Ovary (tissue), 9 donors: ENCODE data around the gene PURB. TPM values are rescaled to one million over a fixed set of nuclear protein-coding genes. Genes with fewer than 3 reads are reported as not detected.

Source experiments
- DNase-seq, 5 donors: peaks; one replicate each; pipeline ENCODE4 v3.0.0-alpha.2; 2019 to 2020
- H3K27ac ChIP-seq, 2 donors: fragments of 200-600 bp; one replicate each; pipeline versions ENCODE4 v1.5.1 to v1.8.0; 2019 to 2022
- H3K27me3 ChIP-seq: fragments of 200-600 bp; one replicate; pipeline ENCODE4 v1.8.0; 2022
- H3K36me3 ChIP-seq: fragments of 200-600 bp; sonication (generic); one replicate; pipeline ENCODE4 v1.5.1; 2019
- H3K4me1 ChIP-seq: one replicate; pipeline ENCODE4 v1.8.1; 2013; ENCODE audit warnings: mild to moderate bottlenecking, moderate library complexity; ENCODE audit not compliant: insufficient read depth
- H3K4me3 ChIP-seq: fragments of 200-600 bp; sonication (generic); one replicate; pipeline ENCODE4 v1.5.1; 2017
- H3K9me3 ChIP-seq, 2 donors: fragments of 200-600 bp in 1 of 2; sonication (generic) in 1 of 2; one replicate each; pipeline versions ENCODE4 v1.5.1 to v1.8.1; 2013 to 2019; ENCODE audit warnings: mild to moderate bottlenecking in 1 of 2, moderate library complexity in 1 of 2
- EP300 ChIP-seq: sonication (generic); formaldehyde crosslinking; IDR thresholded peaks from one replicate; pipeline ENCODE4 v1.6.1; 2017; ENCODE audit warnings: antibody characterized with exemption
- POLR2A ChIP-seq: fragments of 450-650 bp; IDR thresholded peaks from one replicate; pipeline ENCODE4 v1.6.1; 2017; ENCODE audit warnings: antibody characterized with exemption, mild to moderate bottlenecking, moderate library complexity
- WGBS, 3 donors: extraction: QIAGEN DNeasy Blood & Tissue Kit in 1 of 3; methylation state at CpG; one replicate each; pipeline versions ENCODE4 v1.1.5 to v1.1.7; 2013 to 2017; 5-methylcytosine and 5-hydroxymethylcytosine counted together
- intact Hi-C, 4 donors: fragments of 100-400 bp; cut with DNase I; formaldehyde crosslinking; loops; one replicate each; pipeline versions ENCODE4 v1.11.0 to v1.15.1; 2022 to 2023
- polyA plus RNA-seq, 2 donors: library from polyadenylated mRNA; stranded (reverse); fragments of 200-250 nt in 1 of 2; fragments of 350-450 nt in 1 of 2; fragmentation: Illumina TruSeq in 1 of 2; extraction: RNeasy Lipid Tissue Mini Kit (QIAGEN cat#74804) in 1 of 2; gene quantifications; one replicate each; pipeline ENCODE4 v1.2.3, GENCODE V29; 2013 to 2014
- total RNA-seq, 7 donors: library from RNA; depleted of rRNA in 2 of 7; stranded (reverse); fragments of >200 nt in 2 of 7; fragmentation: NEBNext Ultra II Directional in 3 of 7; extraction: Animal tissue kit (Norgen Biotek cat#: 25700) in 3 of 7; gene quantifications; one replicate each; pipeline versions ENCODE4 v1.1.0 to v1.2.4, GENCODE V29; 2016 to 2023
- TF ChIP-seq, protein P1 (sequence below), 3 donors: fragments of 450-650 bp in 2 of 3; fragments of 200-600 bp in 1 of 3; IDR thresholded peaks; one replicate each; pipeline versions ENCODE4 v1.5.1 to v1.8.0; 2016 to 2022; ENCODE audit warnings: antibody characterized with exemption in 3 of 3, mild to moderate bottlenecking in 1 of 3
- donor health status: DM: no; HTN: no; CAD: no; lungs with moderate emphysema.
- donor health status: DM: no; HTN: no; CAD: no.
- donor health status: Bipolar disorder and iron deficiency.
- donor health status: DM: yes; HTN: yes; CAD: no.
- donor health status: DM: no; HTN: no; CAD: no.
- donor health status: DM: yes; HTN: yes; CAD: no.

Gene PURB
- total and polyA plus RNA-seq, 9 donors, result 9.6 to 27.3 (median 23.8) TPM

DNA sequence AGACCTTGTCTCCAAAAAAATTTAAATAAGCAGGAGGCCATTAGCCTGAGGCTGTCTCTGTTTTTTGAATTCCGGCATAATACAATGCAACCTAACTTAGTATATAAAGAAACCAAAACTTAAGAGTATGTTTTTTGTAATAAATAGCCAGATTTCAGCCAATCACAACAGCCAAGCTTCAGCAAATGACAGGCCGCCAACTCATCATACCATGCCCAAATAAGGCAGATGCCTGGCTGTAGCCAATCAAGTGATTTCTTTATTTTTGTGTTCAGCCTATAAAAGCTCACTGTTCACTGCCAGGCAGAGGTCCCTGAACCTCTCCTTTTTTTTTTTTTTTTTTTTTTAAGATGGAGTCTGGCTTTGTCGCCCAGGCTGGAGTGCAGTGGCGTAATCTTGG is 12.7 kb upstream of the PURB start:
- intact Hi-C loops, result no loop called here
- H3K4me1 ChIP-seq, result no peaks in the 10 kb centered on the region
- 93 to 99% (median 97%) methylated on average over 4 of the region's 4 CpGs for WGBS, 3 donors
- no peak overlapping the region for H3K4me3 ChIP-seq
- no peaks in the 10 kb centered on the region for H3K36me3 ChIP-seq
- H3K27ac ChIP-seq, result no peak overlapping the region
- TF ChIP-seq POLR2A (no peak), EP300 (no peak)
- TF ChIP-seq, protein P1, sequence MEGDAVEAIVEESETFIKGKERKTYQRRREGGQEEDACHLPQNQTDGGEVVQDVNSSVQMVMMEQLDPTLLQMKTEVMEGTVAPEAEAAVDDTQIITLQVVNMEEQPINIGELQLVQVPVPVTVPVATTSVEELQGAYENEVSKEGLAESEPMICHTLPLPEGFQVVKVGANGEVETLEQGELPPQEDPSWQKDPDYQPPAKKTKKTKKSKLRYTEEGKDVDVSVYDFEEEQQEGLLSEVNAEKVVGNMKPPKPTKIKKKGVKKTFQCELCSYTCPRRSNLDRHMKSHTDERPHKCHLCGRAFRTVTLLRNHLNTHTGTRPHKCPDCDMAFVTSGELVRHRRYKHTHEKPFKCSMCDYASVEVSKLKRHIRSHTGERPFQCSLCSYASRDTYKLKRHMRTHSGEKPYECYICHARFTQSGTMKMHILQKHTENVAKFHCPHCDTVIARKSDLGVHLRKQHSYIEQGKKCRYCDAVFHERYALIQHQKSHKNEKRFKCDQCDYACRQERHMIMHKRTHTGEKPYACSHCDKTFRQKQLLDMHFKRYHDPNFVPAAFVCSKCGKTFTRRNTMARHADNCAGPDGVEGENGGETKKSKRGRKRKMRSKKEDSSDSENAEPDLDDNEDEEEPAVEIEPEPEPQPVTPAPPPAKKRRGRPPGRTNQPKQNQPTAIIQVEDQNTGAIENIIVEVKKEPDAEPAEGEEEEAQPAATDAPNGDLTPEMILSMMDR (IDR thresholded peaks at IDR 0.05), result no peak
- H3K9me3 ChIP-seq, result no peaks in the 10 kb centered on the region
- no peak for DNase-seq
- H3K27me3 ChIP-seq, result no peaks in the 10 kb centered on the region

DNA sequence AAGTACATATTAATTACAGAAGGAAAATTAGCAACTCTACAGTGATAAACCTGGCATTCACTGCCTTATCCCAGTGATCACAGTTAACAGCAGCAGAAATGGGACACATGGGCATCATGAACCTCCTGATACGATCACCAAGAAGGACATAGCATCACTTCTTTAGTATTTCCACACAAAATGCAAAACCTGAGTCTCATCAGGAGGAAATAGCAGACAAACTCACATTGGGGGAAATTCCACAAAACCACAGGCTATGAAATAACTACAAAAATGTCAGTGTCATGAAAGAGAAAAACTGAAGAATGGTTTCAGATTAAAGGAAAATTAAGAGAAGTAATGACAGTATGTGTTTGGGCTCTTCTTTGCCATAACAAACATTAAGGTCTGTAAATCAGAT is 12.0 kb upstream of the PURB start:
- no peaks in the 10 kb centered on the region for H3K4me1 ChIP-seq
- H3K36me3 ChIP-seq, result no peaks in the 10 kb centered on the region
- no peak overlapping the region for H3K27ac ChIP-seq
- intact Hi-C loops, result no loop called here
- DNase-seq, result no peak
- TF ChIP-seq, protein P1 (IDR thresholded peaks at IDR 0.05), result no peak
- TF ChIP-seq POLR2A, result no peak
- TF ChIP-seq EP300, result no peak
- no peak overlapping the region for H3K4me3 ChIP-seq
- 74 to 86% (median 80%) methylated on average over 1 of the region's 1 CpG for WGBS, 3 donors
- H3K27me3 ChIP-seq, result no peaks in the 10 kb centered on the region
- no peaks in the 10 kb centered on the region for H3K9me3 ChIP-seq

DNA sequence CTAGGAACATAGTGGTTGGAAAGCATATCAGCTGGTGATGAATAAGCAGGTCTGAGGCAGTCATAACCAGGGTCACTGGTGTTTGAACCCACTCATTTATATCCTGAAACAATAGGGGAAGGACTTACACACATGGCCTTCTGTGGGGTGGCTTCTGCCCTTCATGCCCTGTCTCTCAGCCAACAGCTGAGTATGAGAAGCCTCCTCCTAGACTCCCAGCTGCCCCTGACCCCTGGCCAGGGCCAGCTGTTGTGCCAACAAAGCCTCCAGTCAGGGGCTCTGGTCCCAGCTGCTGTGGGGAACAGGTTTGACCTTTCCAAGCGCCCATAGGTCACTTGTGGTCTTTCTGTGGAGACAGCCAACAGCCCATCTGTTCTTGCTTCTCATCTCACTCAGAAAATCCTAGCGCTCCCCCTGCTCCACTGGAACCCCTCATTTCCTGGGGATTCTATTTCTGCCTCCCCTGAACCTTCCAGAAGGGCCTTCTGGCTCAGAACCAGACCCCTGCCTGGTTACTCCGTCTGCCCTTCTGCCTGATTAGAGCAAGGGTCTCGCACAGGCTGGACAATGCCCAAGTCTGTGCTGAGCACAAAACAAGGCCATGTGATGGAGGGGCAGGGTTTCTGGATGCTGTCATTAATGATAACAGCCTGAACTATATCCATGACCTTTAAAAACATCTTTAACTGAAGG is 9.7 kb upstream of the PURB start:
- WGBS, 3 donors, result 16 to 39% (median 25%) methylated on average over 4 of the region's 4 CpGs
- Histone ChIP-seq H3K27me3 (no peaks in the 10 kb centered on the region), H3K4me1 (no peaks in the 10 kb centered on the region), H3K36me3 (no peaks in the 10 kb centered on the region), H3K27ac (no peak overlapping the region), H3K9me3 (no peaks in the 10 kb centered on the region), H3K4me3 (no peak overlapping the region)
- intact Hi-C loops, result loop anchor here in 1 of 4 donors (5.0 kb wide), 1 partner anchor 82 kb away; the partner anchor contains the start of gene MYO1G
- no peak for TF ChIP-seq POLR2A
- TF ChIP-seq, protein P1 (IDR thresholded peaks at IDR 0.05), result no peak
- no peak for TF ChIP-seq EP300
- no peak for DNase-seq

DNA sequence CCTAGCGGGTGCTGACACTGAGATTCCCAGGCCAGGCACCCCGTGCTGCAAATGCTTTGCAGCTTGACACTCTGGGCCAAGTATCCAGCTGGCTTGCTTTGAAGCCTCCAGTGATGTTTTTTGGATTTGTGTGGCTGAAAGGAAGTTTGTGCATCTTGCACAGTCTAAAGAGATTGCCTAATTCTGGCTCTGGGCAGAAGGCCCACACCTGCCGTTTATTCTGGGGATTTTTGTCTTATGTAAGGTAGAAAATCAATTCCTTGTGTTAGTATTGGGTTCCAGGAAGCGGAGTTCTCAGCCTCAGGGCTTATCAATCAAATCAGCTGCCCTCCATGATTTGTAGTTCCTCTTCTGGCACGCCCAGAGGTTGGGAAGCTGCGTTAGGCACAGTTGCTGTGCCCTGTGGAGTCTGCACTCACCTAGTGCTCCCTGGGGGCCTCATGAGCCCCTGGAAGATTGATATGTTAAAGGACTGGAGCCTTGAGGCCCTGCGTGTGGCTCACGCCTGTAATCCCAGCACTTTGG is 8.4 kb upstream of the PURB start:
- DNase-seq, result no peak
- no peaks in the 10 kb centered on the region for H3K36me3 ChIP-seq
- 69 to 74% (median 71%) methylated on average over 8 of the region's 8 CpGs for WGBS, 3 donors
- no peaks in the 10 kb centered on the region for H3K4me1 ChIP-seq
- H3K9me3 ChIP-seq, result no peaks in the 10 kb centered on the region
- no peak overlapping the region for H3K27ac ChIP-seq
- H3K27me3 ChIP-seq, result no peaks in the 10 kb centered on the region
- no peak for TF ChIP-seq EP300
- TF ChIP-seq, protein P1 (IDR thresholded peaks at IDR 0.05), result no peak
- no peak for TF ChIP-seq POLR2A
- intact Hi-C loops, result loop anchor here in 1 of 4 donors (5.0 kb wide), 1 partner anchor 84 kb away; the partner anchor contains the start of gene MYO1G
- H3K4me3 ChIP-seq, result no peak overlapping the region
